K562 (cell line): ENCODE results near the gene PRKCB. TPM values are rescaled to one million over a fixed set of nuclear protein-coding genes. Genes with fewer than 3 reads are reported as not detected.
A peak's percentile ranks its signal among the peaks of the same experiment; 100 is the strongest.

Source experiments
- CEBPB ChIP-seq: fragments of 450-650 bp; IDR thresholded peaks from 2 replicates; pipeline ENCODE4 v1.6.1; 2016; ENCODE audit warnings: missing genetic modification characterization, missing compliant biosample characterization
- CXXC5 ChIP-seq: fragments of 250-450 bp; sonication (Bioruptor Pico); IDR thresholded peaks from 2 replicates; pipeline ENCODE4 v1.8.0; 2022; ENCODE audit warnings: inconsistent platforms, mild to moderate bottlenecking, moderate library complexity
- ELF4 ChIP-seq: fragments of 450-650 bp; formaldehyde crosslinking; IDR thresholded peaks from 2 replicates; pipeline ENCODE4 v1.4.0; 2022; ENCODE audit warnings: missing genetic modification characterization
- EP300 ChIP-seq: IDR thresholded peaks from 2 replicates; pipeline ENCODE4 v1.6.1; 2012; ENCODE audit warnings: low read length, improper control_type of control experiment
- ERF ChIP-seq: fragments of 450-650 bp; formaldehyde crosslinking; IDR thresholded peaks from 2 replicates; pipeline ENCODE4 v1.4.0; 2020; ENCODE audit warnings: mild to moderate bottlenecking, mixed read lengths
- FOSL1 ChIP-seq: fragments of 200-800 bp; sonication (Bioruptor generic); conservative IDR thresholded peaks from 2 replicates; pipeline ENCODE4 v1.6.1; 2016; ENCODE audit warnings: missing genetic modification characterization, missing compliant biosample characterization
- FOXM1 ChIP-seq, 2 experiments: fragments of 450-650 bp in 1 of 2; sonication (generic) in 1 of 2; formaldehyde crosslinking in 1 of 2; IDR thresholded peaks; 2 replicates each; pipeline versions ENCODE4 v1.6.1 to v1.9.0; 2017 to 2022; ENCODE audit warnings: low read depth in 2 of 2, mild to moderate bottlenecking in 2 of 2, missing genetic modification reagents in 1 of 2, moderate library complexity in 1 of 2
- HNRNPLL ChIP-seq: fragments of 200-400 bp; formaldehyde crosslinking; IDR thresholded peaks from 2 replicates; pipeline ENCODE4 v1.6.1; 2017; ENCODE audit warnings: low read length, low read depth, mild to moderate bottlenecking; ENCODE audit not compliant: poor library complexity, severe bottlenecking
- POLR2G ChIP-seq: fragments of 200-400 bp; formaldehyde crosslinking; IDR thresholded peaks from 2 replicates; pipeline ENCODE4 v1.6.1; 2017; ENCODE audit warnings: low read depth, mild to moderate bottlenecking, antibody characterized with exemption, low read length, moderate library complexity
- PTRF ChIP-seq: fragments of 450-650 bp; IDR thresholded peaks from 2 replicates; pipeline ENCODE4 v1.6.1; 2016; ENCODE audit warnings: mild to moderate bottlenecking, missing genetic modification characterization, missing compliant biosample characterization
- SAFB ChIP-seq: fragments of 200-400 bp; formaldehyde crosslinking; IDR thresholded peaks from 2 replicates; pipeline ENCODE4 v1.6.1; 2017; ENCODE audit warnings: low read depth, low read length, borderline replicate concordance
- SMAD4 ChIP-seq: fragments of 250-450 bp; sonication (Bioruptor Pico); conservative IDR thresholded peaks from 2 replicates; pipeline ENCODE4 v1.8.0; 2021; ENCODE audit warnings: inconsistent platforms, mild to moderate bottlenecking, moderate library complexity
- SMARCC2 ChIP-seq: fragments of 450-650 bp; IDR thresholded peaks from 2 replicates; pipeline ENCODE4 v1.6.1; 2017; ENCODE audit warnings: antibody characterized with exemption, moderate library complexity, mild to moderate bottlenecking, low read depth
- TEAD1 ChIP-seq, 2 experiments: fragments of 450-650 bp in 1 of 2; sonication (generic) in 1 of 2; formaldehyde crosslinking; IDR thresholded peaks; 2 replicates each; pipeline versions ENCODE4 v1.4.0 to v1.8.0; 2020 to 2022; ENCODE audit warnings: mild to moderate bottlenecking in 2 of 2, missing genetic modification reagents in 1 of 2
- ZNF232 ChIP-seq: sonication (generic); formaldehyde crosslinking; IDR thresholded peaks from 2 replicates; pipeline ENCODE4 v1.8.0; 2022; ENCODE audit warnings: mild to moderate bottlenecking, missing genetic modification reagents
- ZNF24 ChIP-seq: fragments of 450-650 bp; IDR thresholded peaks from 2 replicates; pipeline ENCODE4 v1.6.1; 2016
- ZNF316 ChIP-seq: fragments of 450-650 bp; IDR thresholded peaks from 2 replicates; pipeline ENCODE4 v1.6.1; 2016
- ZNF445 ChIP-seq: fragments of 250-450 bp; sonication (Bioruptor Pico); IDR thresholded peaks from 2 replicates; pipeline ENCODE4 v1.4.0; 2020; ENCODE audit warnings: low read depth, mild to moderate bottlenecking, moderate library complexity
- ZZZ3 ChIP-seq: fragments of 450-650 bp; IDR thresholded peaks from 2 replicates; pipeline ENCODE4 v1.6.1; 2016; ENCODE audit warnings: antibody characterized with exemption, mild to moderate bottlenecking, moderate library complexity
- polyA plus RNA-seq, 8 experiments: library from polyadenylated mRNA; depleted of rRNA in 4 of 8; stranded (reverse) in 5 of 8; unstranded in 3 of 8; fragments of >200 nt; fragmentation: Nextera tagmentation in 2 of 8; fragmentation: Illumina TruSeq in 1 of 8; extraction: Ambion mirVana in 2 of 8; extraction: Trizol in 1 of 8; gene quantifications; 2 replicates each; pipeline versions ENCODE4 v1.2.1 to v1.2.3, GENCODE V29; 2011 to 2014; ENCODE audit warnings: inconsistent platforms in 1 of 8, missing spikeins in 1 of 8
- total RNA-seq, 7 experiments: library from RNA; depleted of rRNA in 6 of 7; stranded (reverse); fragments of >200 nt in 6 of 7; fragmentation: Illumina TruSeq in 2 of 7; extraction: Trizol in 2 of 7; gene quantifications; 2 replicates each; pipeline versions ENCODE4 v1.2.1 to v1.2.3, GENCODE V29; 2011 to 2021; ENCODE audit warnings: low replicate concordance in 1 of 7
- TF ChIP-seq, protein P1 (sequence below): fragments of 450-650 bp; IDR thresholded peaks from 2 replicates; pipeline ENCODE4 v1.6.1; 2017; ENCODE audit warnings: antibody characterized with exemption, mild to moderate bottlenecking
- TF ChIP-seq, protein P2 (sequence below), 2 experiments: fragments of 450-650 bp in 1 of 2; sonication (generic) in 1 of 2; formaldehyde crosslinking in 1 of 2; IDR thresholded peaks in 1 of 2; conservative IDR thresholded peaks in 1 of 2; 2 replicates each; pipeline versions ENCODE4 v1.6.1 to v1.8.1; 2016 to 2023; ENCODE audit warnings: mild to moderate bottlenecking in 2 of 2, moderate library complexity in 2 of 2, inconsistent platforms in 1 of 2, missing genetic modification reagents in 1 of 2
- TF ChIP-seq, protein P3 (sequence below): fragments of 250-450 bp; sonication (Bioruptor Pico); IDR thresholded peaks from 2 replicates; pipeline ENCODE4 v1.5.0; 2021

The PRKCB gene
- total and polyA plus RNA-seq, 9 of the 15 experiments (the other 6 are each of a cell fraction or from before 2014, with no cell fraction given) = 49.9 to 276 (median 148) TPM

DNA sequence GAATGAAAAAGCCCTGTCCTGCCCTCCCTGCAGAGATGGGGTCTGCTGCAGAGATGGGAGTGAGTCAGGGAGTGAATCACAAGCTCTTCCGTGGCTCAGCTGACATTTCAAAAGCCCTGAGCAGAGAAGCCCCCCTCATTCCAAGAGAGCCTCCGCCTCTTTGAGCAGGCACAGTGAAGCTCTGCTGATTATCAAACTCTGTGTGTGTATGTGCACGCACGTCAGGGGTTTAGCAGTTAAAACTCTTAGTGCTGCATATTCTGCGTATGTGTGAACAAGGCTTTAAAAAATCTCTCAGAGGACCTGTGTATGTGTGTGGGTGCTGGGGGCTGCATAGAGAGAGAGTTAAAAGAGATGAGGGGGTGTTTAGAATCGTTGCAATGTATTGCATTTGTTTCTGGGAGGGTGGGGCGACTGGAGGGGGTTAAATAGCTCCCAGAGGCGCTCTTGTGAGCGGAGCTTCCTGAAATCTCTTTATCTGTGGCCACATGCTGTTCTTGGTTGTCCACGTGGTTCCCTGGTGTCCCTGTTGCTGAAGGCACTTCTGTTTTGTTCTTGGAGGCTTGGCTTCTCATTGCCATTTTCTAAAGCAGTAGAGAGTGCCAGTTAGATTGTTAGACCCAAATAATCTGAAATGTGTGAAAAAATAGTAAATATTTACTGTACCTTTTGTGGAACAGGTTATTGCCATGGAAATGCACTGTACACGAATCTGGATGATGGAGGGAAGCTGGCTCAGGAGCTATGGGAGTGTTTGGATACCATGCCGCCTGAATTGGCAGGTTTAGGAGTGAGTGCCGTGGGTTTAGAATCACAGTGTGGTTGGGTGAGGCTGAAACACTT, 116.6 kb downstream of the PRKCB start (continued):
- TF ChIP-seq, protein P1, sequence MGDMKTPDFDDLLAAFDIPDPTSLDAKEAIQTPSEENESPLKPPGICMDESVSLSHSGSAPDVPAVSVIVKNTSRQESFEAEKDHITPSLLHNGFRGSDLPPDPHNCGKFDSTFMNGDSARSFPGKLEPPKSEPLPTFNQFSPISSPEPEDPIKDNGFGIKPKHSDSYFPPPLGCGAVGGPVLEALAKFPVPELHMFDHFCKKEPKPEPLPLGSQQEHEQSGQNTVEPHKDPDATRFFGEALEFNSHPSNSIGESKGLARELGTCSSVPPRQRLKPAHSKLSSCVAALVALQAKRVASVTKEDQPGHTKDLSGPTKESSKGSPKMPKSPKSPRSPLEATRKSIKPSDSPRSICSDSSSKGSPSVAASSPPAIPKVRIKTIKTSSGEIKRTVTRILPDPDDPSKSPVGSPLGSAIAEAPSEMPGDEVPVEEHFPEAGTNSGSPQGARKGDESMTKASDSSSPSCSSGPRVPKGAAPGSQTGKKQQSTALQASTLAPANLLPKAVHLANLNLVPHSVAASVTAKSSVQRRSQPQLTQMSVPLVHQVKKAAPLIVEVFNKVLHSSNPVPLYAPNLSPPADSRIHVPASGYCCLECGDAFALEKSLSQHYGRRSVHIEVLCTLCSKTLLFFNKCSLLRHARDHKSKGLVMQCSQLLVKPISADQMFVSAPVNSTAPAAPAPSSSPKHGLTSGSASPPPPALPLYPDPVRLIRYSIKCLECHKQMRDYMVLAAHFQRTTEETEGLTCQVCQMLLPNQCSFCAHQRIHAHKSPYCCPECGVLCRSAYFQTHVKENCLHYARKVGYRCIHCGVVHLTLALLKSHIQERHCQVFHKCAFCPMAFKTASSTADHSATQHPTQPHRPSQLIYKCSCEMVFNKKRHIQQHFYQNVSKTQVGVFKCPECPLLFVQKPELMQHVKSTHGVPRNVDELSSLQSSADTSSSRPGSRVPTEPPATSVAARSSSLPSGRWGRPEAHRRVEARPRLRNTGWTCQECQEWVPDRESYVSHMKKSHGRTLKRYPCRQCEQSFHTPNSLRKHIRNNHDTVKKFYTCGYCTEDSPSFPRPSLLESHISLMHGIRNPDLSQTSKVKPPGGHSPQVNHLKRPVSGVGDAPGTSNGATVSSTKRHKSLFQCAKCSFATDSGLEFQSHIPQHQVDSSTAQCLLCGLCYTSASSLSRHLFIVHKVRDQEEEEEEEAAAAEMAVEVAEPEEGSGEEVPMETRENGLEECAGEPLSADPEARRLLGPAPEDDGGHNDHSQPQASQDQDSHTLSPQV = peak; percentile 98
- TF ChIP-seq TEAD1 (CRISPR knock-in tag; IDR thresholded peaks at IDR 0.05) (peak; percentile 41 to 44; a peak in 1 of 4 replicates), CEBPB (peak; percentile 65; the same call in 1 of the 2 replicates), ZNF232 (CRISPR knock-in tag) (no peak), ZZZ3 (no peak), SAFB (no peak), ZNF445 (no peak), ERF (CRISPR knock-in tag) (no peak), ZNF24 (peak; percentile 34), ELF4 (CRISPR knock-in tag) (no peak), FOXM1 (IDR thresholded peaks at IDR 0.05; ENCODE audit: low read depth) (peak; percentile 37; the same call in 1 of the 2 replicates), FOXM1 (CRISPR knock-in tag; IDR thresholded peaks at IDR 0.05; ENCODE audit: low read depth) (no peak), CXXC5 (CRISPR knock-in tag) (peak; percentile 87), SMAD4 (CRISPR knock-in tag) (peak; percentile 90; the same call in 1 of the 2 replicates), FOSL1 (tag) (peak; percentile 95), HNRNPLL (peak; percentile 40), ZNF316 (no peak), EP300 (peak; percentile 86), PTRF (tag) (peak; percentile 81; the same call in 1 of the 2 replicates), SMARCC2 (peak; percentile 59; the same call in 1 of the 2 replicates), POLR2G (no peak)
- TF ChIP-seq, protein P2, sequence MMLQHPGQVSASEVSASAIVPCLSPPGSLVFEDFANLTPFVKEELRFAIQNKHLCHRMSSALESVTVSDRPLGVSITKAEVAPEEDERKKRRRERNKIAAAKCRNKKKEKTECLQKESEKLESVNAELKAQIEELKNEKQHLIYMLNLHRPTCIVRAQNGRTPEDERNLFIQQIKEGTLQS (IDR thresholded peaks at IDR 0.05) = peak; percentile 83
- TF ChIP-seq, protein P2 (CRISPR knock-in tag; conservative IDR thresholded peaks at IDR 0.05) = no peak
- TF ChIP-seq, protein P3, sequence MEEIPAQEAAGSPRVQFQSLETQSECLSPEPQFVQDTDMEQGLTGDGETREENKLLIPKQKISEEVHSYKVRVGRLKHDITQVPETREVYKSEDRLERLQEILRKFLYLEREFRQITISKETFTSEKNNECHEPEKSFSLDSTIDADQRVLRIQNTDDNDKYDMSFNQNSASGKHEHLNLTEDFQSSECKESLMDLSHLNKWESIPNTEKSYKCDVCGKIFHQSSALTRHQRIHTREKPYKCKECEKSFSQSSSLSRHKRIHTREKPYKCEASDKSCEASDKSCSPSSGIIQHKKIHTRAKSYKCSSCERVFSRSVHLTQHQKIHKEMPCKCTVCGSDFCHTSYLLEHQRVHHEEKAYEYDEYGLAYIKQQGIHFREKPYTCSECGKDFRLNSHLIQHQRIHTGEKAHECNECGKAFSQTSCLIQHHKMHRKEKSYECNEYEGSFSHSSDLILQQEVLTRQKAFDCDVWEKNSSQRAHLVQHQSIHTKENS (CRISPR knock-in tag) = no peak
